C4-2B (cell line): ENCODE measurements around the gene CCDC51.

Experiments
- ZFX ChIP-seq: fragments of 450-650 bp; IDR thresholded peaks from 2 replicates; pipeline ENCODE4 v1.6.1; 2017
- TF ChIP-seq, protein P1 (sequence below): fragments of 450-650 bp; conservative IDR thresholded peaks from 2 replicates; pipeline ENCODE4 v1.5.1; 2017; ENCODE audit warnings: mild to moderate bottlenecking

- TF ChIP-seq, protein P1, sequence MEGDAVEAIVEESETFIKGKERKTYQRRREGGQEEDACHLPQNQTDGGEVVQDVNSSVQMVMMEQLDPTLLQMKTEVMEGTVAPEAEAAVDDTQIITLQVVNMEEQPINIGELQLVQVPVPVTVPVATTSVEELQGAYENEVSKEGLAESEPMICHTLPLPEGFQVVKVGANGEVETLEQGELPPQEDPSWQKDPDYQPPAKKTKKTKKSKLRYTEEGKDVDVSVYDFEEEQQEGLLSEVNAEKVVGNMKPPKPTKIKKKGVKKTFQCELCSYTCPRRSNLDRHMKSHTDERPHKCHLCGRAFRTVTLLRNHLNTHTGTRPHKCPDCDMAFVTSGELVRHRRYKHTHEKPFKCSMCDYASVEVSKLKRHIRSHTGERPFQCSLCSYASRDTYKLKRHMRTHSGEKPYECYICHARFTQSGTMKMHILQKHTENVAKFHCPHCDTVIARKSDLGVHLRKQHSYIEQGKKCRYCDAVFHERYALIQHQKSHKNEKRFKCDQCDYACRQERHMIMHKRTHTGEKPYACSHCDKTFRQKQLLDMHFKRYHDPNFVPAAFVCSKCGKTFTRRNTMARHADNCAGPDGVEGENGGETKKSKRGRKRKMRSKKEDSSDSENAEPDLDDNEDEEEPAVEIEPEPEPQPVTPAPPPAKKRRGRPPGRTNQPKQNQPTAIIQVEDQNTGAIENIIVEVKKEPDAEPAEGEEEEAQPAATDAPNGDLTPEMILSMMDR = no peak
- no peak for TF ChIP-seq ZFX
These were observed 40.3 kb downstream of the CCDC51 start for GRCh38 chr3:48399387-48400172.
